Fibroblast of lung (primary cell): ENCODE data around the gene PDS5B.

Experiments used
- EZH2 ChIP-seq: IDR thresholded peaks from 2 replicates; pipeline ENCODE4 v1.5.1; 2012; ENCODE audit warnings: low read length, control low read depth, mild to moderate bottlenecking; ENCODE audit errors: missing control alignments
- TF ChIP-seq, protein P1 (sequence below), 2 donors: IDR thresholded peaks in 1 of 2; conservative IDR thresholded peaks in 1 of 2; 1 replicate in 1 of 2; 2 replicates in 1 of 2; pipeline ENCODE4 v1.5.1; 2011 to 2012; ENCODE audit warnings: low read length in 2 of 2, control low read depth in 1 of 2, inconsistent platforms in 1 of 2, low read depth in 1 of 2, mild to moderate bottlenecking in 1 of 2

DNA sequence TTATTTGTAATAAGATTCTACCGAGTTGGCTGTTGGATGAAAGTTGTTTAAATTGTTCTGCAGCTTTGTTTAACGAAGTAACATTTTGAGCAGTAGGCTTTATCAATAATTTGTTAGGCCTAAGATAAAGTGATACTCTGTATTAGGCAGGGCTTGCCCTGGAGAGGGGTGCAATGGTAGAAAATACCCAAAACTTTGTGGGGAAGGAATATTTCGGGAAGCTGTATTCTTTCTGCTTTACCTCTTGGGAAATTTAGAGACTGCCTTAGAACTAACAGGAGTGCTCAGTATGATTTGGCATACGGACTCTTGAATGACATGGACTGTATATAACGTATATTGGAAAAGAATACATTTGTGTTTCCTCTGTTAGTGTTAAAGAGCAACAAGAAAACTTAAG lies 2.5 kb downstream of the PDS5B start:
- TF ChIP-seq, protein P1, sequence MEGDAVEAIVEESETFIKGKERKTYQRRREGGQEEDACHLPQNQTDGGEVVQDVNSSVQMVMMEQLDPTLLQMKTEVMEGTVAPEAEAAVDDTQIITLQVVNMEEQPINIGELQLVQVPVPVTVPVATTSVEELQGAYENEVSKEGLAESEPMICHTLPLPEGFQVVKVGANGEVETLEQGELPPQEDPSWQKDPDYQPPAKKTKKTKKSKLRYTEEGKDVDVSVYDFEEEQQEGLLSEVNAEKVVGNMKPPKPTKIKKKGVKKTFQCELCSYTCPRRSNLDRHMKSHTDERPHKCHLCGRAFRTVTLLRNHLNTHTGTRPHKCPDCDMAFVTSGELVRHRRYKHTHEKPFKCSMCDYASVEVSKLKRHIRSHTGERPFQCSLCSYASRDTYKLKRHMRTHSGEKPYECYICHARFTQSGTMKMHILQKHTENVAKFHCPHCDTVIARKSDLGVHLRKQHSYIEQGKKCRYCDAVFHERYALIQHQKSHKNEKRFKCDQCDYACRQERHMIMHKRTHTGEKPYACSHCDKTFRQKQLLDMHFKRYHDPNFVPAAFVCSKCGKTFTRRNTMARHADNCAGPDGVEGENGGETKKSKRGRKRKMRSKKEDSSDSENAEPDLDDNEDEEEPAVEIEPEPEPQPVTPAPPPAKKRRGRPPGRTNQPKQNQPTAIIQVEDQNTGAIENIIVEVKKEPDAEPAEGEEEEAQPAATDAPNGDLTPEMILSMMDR (conservative IDR thresholded peaks at IDR 0.05 in 1 of 2, IDR thresholded peaks at IDR 0.05 in 1 of 2; ENCODE audit: low read depth in 1 of 2, low read length in 2 of 2), result no peak
- no peak for TF ChIP-seq EZH2
